Measurements from ENCODE around the gene FMC1. TPM values are rescaled to one million over a fixed set of nuclear protein-coding genes. Genes with fewer than 3 reads are reported as not detected.

The FMC1 gene
- polyA plus RNA-seq, 1 donor (not counting 4 experiments of a cell fraction or from before 2014, with no cell fraction given): 7.8 TPM

- DNase-seq (ENCODE audit: low read depth, low spot score) (no peak), FAIRE-seq (no peak)
- Histone ChIP-seq H3K4me1 (ENCODE audit: control insufficient read depth, extremely low read depth, insufficient read depth, low read length) (peaks cover 30% of the 10 kb centered on the region), H3K36me3 (ENCODE audit: control insufficient read depth in 2 of 2, extremely low read depth in 1 of 2, insufficient read depth in 2 of 2, low read length in 2 of 2) (peaks cover 2 to 7% of the 10 kb centered on the region in 2 experiments), H3K4me3 (ENCODE audit: control insufficient read depth in 2 of 3, extremely low read depth in 1 of 3, insufficient read depth in 2 of 3, low read depth in 1 of 3, low read length in 3 of 3) (no peak overlapping the region), H3K79me2 (ENCODE audit: control insufficient read depth, insufficient read depth, low read length) (peaks cover 99% of the 10 kb centered on the region), H2AFZ (ENCODE audit: control insufficient read depth, low read length) (no peak overlapping the region), H3K4me2 (ENCODE audit: control insufficient read depth, extremely low read depth, insufficient read depth, low read depth, low read length) (no peak overlapping the region), H3K9me1 (ENCODE audit: control insufficient read depth, extremely low read depth, insufficient read depth, low read length) (no peaks in the 10 kb centered on the region), H3K27ac (ENCODE audit: control insufficient read depth, insufficient read depth, low read length) (no peak overlapping the region), H3K9ac (ENCODE audit: control insufficient read depth, extremely low read depth, insufficient read depth, low read length) (no peak overlapping the region), H4K20me1 (ENCODE audit: control insufficient read depth, extremely low read depth, insufficient read depth, low read length) (peaks cover 22% of the 10 kb centered on the region), H3K9me3 (ENCODE audit: control insufficient read depth, low read depth, low read length) (no peaks in the 10 kb centered on the region), H3K27me3 (ENCODE audit: control insufficient read depth, extremely low read depth, insufficient read depth, low read length) (no peaks in the 10 kb centered on the region)
- TF ChIP-seq, protein P1, sequence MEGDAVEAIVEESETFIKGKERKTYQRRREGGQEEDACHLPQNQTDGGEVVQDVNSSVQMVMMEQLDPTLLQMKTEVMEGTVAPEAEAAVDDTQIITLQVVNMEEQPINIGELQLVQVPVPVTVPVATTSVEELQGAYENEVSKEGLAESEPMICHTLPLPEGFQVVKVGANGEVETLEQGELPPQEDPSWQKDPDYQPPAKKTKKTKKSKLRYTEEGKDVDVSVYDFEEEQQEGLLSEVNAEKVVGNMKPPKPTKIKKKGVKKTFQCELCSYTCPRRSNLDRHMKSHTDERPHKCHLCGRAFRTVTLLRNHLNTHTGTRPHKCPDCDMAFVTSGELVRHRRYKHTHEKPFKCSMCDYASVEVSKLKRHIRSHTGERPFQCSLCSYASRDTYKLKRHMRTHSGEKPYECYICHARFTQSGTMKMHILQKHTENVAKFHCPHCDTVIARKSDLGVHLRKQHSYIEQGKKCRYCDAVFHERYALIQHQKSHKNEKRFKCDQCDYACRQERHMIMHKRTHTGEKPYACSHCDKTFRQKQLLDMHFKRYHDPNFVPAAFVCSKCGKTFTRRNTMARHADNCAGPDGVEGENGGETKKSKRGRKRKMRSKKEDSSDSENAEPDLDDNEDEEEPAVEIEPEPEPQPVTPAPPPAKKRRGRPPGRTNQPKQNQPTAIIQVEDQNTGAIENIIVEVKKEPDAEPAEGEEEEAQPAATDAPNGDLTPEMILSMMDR (optimal IDR thresholded peaks at IDR 0.05 in 1 of 3, IDR thresholded peaks at IDR 0.05 in 1 of 3, conservative IDR thresholded peaks at IDR 0.05 in 1 of 3; ENCODE audit: extremely low read depth in 1 of 3, insufficient read depth in 2 of 3, low read length in 3 of 3): no peak
- TF ChIP-seq EZH2 (IDR thresholded peaks at IDR 0.05; ENCODE audit: low read length): no peak
- dilution Hi-C loops (cut with MboI; ENCODE audit: extremely low pct_ligation_motif_present, low sequenced_read_pairs): no loop called here
Measured at GRCh38 chr7:139366400-139366799, 25.3 kb downstream of the FMC1 start.

GRCh38 chr7:139367438-139368155 is 26.5 kb downstream of the FMC1 start:
- H3K36me3 ChIP-seq (ENCODE audit: control insufficient read depth in 2 of 2, extremely low read depth in 1 of 2, insufficient read depth in 2 of 2, low read length in 2 of 2): peaks cover 2 to 7% of the 10 kb centered on the region in 2 experiments
- no peak overlapping the region for H3K9ac ChIP-seq (ENCODE audit: control insufficient read depth, extremely low read depth, insufficient read depth, low read length)
- no peak overlapping the region for H3K4me2 ChIP-seq (ENCODE audit: control insufficient read depth, extremely low read depth, insufficient read depth, low read depth, low read length)
- no peaks in the 10 kb centered on the region for H3K9me1 ChIP-seq (ENCODE audit: control insufficient read depth, extremely low read depth, insufficient read depth, low read length)
- TF ChIP-seq EZH2 (IDR thresholded peaks at IDR 0.05; ENCODE audit: low read length): no peak
- TF ChIP-seq, protein P1 (optimal IDR thresholded peaks at IDR 0.05 in 1 of 3, IDR thresholded peaks at IDR 0.05 in 1 of 3, conservative IDR thresholded peaks at IDR 0.05 in 1 of 3; ENCODE audit: extremely low read depth in 1 of 3, insufficient read depth in 2 of 3, low read length in 3 of 3): no peak
- FAIRE-seq: no peak
- DNase-seq (ENCODE audit: low read depth, low spot score): no peak
- H4K20me1 ChIP-seq (ENCODE audit: control insufficient read depth, extremely low read depth, insufficient read depth, low read length): peaks cover 20% of the 10 kb centered on the region
- H3K4me1 ChIP-seq (ENCODE audit: control insufficient read depth, extremely low read depth, insufficient read depth, low read length): peaks cover 23% of the 10 kb centered on the region
- H3K79me2 ChIP-seq (ENCODE audit: control insufficient read depth, insufficient read depth, low read length): peaks cover 98% of the 10 kb centered on the region
- H3K27me3 ChIP-seq (ENCODE audit: control insufficient read depth, extremely low read depth, insufficient read depth, low read length): no peaks in the 10 kb centered on the region
- H3K9me3 ChIP-seq (ENCODE audit: control insufficient read depth, low read depth, low read length): no peaks in the 10 kb centered on the region
- H2AFZ ChIP-seq (ENCODE audit: control insufficient read depth, low read length): no peak overlapping the region
- dilution Hi-C loops (cut with MboI; ENCODE audit: extremely low pct_ligation_motif_present, low sequenced_read_pairs): no loop called here
- H3K27ac ChIP-seq (ENCODE audit: control insufficient read depth, insufficient read depth, low read length): no peak overlapping the region
- no peak overlapping the region for H3K4me3 ChIP-seq (ENCODE audit: control insufficient read depth in 2 of 3, extremely low read depth in 1 of 3, insufficient read depth in 2 of 3, low read depth in 1 of 3, low read length in 3 of 3)

Data from keratinocyte (primary cell).